ENCODE measurements around the gene KLHL13. TPM values are rescaled to one million over a fixed set of nuclear protein-coding genes. Genes with fewer than 3 reads are reported as not detected.

Gene KLHL13
- total RNA-seq, 4 donors from 2014 or later = 14.2 to 32.6 (median 21.8) TPM

- ATAC-seq = no peak
- TF ChIP-seq EP300 (IDR thresholded peaks at IDR 0.05) (no peak), POLR2A (IDR thresholded peaks at IDR 0.05) (no peak), POLR2AphosphoS5 (IDR thresholded peaks at IDR 0.05) (no peak), CTCF (IDR thresholded peaks at IDR 0.05) (no peak)
- Histone ChIP-seq H3K9me3 (no peaks in the 10 kb centered on the region), H3K27ac (no peak overlapping the region), H3K36me3 (no peaks in the 10 kb centered on the region), H3K27me3 (no peaks in the 10 kb centered on the region), H3K4me1 (no peaks in the 10 kb centered on the region), H3K4me3 (no peak overlapping the region)
- 56 to 93% methylated on average over 1 of the region's 1 CpG for WGBS, 2 donors (ENCODE audit: low coverage in 1 of 2)
Observed at GRCh38 chrX:117860517-117860916, 256.1 kb downstream of the KLHL13 start.

GRCh38 chrX:117854806-117855205 lies 261.8 kb downstream of the KLHL13 start:
- Histone ChIP-seq H3K4me3 (no peak overlapping the region), H3K9me3 (no peaks in the 10 kb centered on the region), H3K27ac (no peak overlapping the region), H3K4me1 (no peaks in the 10 kb centered on the region), H3K36me3 (no peaks in the 10 kb centered on the region), H3K27me3 (no peaks in the 10 kb centered on the region)
- TF ChIP-seq POLR2A (IDR thresholded peaks at IDR 0.05) (no peak), POLR2AphosphoS5 (IDR thresholded peaks at IDR 0.05) (no peak), EP300 (IDR thresholded peaks at IDR 0.05) (no peak), CTCF (IDR thresholded peaks at IDR 0.05) (no peak)
- ATAC-seq = no peak
- 75 to 85% methylated on average over 1 to 2 of the region's 2 CpGs for WGBS, 2 donors (ENCODE audit: low coverage in 1 of 2)

- Histone ChIP-seq H3K36me3 (no peaks in the 10 kb centered on the region), H3K4me1 (no peaks in the 10 kb centered on the region), H3K27ac (no peak overlapping the region), H3K27me3 (no peaks in the 10 kb centered on the region), H3K4me3 (no peak overlapping the region), H3K9me3 (no peaks in the 10 kb centered on the region)
- no CpG with 5 or more reads among the region's 2 CpGs for WGBS, 2 donors (ENCODE audit: low coverage in 1 of 2)
- no peak for ATAC-seq
- TF ChIP-seq POLR2A (IDR thresholded peaks at IDR 0.05) (no peak), POLR2AphosphoS5 (IDR thresholded peaks at IDR 0.05) (no peak), EP300 (IDR thresholded peaks at IDR 0.05) (no peak), CTCF (IDR thresholded peaks at IDR 0.05) (no peak)
Observed at GRCh38 chrX:117851025-117851424, 265.6 kb downstream of the KLHL13 start.

Small RNA genes lying within 50 kb of the gene (small RNA-seq; reads per million reads assigned to genes)
- 0 reads per million in 4 donors for gene RF00019
- 0 reads per million in 4 donors for gene TUBB4BP3

Other genes with a start within 250 kb of the KLHL13 start
- 10 to 100 TPM; 26.4 to 35.3 (median 33.3) TPM for gene WDR44, start 229.3 kb upstream of the KLHL13 start, total RNA-seq

Data from gastroesophageal sphincter (tissue), 4 donors.